Bronchial epithelial cell (primary cell): ENCODE measurements around the gene AGAP2. TPM values are rescaled to one million over a fixed set of nuclear protein-coding genes. Genes with fewer than 3 reads are reported as not detected.
A peak's percentile ranks its signal among the peaks of the same experiment; 100 is the strongest.

Experiments
- DNase-seq: peaks from one replicate; pipeline ENCODE4 v3.0.0-alpha.2; 2010; ENCODE audit warnings: low read depth
- FAIRE-seq: peaks from 2 replicates; lab custom pipeline; 2011; peaks lifted over from hg19 to GRCh38; lab: Jason Lieb, UNC
- H3K27me3 ChIP-seq: 2 replicates; pipeline ENCODE4 v1.5.1; 2011; ENCODE audit warnings: low read length; ENCODE audit not compliant: control insufficient read depth, insufficient read depth
- H3K36me3 ChIP-seq: 2 replicates; pipeline ENCODE4 v1.5.1; 2011; ENCODE audit warnings: low read length; ENCODE audit not compliant: control insufficient read depth, insufficient read depth
- H3K4me3 ChIP-seq: 2 replicates; pipeline ENCODE4 v1.5.1; 2011; ENCODE audit warnings: mild to moderate bottlenecking, low read depth, low read length, control low read depth
- total RNA-seq: library from RNA; depleted of rRNA; stranded (reverse); fragments of >200 nt; gene quantifications from 2 replicates; pipeline ENCODE4 v1.2.1, GENCODE V29; 2014
- TF ChIP-seq, protein P1 (sequence below): IDR thresholded peaks from 2 replicates; pipeline ENCODE4 v1.5.1; 2011; ENCODE audit warnings: mild to moderate bottlenecking, moderate library complexity, low read length, control low read depth, inconsistent platforms; ENCODE audit not compliant: insufficient read depth, severe bottlenecking

Gene AGAP2
- total RNA-seq, 1 donor from 2014 or later, result under 0.01 TPM

DNA sequence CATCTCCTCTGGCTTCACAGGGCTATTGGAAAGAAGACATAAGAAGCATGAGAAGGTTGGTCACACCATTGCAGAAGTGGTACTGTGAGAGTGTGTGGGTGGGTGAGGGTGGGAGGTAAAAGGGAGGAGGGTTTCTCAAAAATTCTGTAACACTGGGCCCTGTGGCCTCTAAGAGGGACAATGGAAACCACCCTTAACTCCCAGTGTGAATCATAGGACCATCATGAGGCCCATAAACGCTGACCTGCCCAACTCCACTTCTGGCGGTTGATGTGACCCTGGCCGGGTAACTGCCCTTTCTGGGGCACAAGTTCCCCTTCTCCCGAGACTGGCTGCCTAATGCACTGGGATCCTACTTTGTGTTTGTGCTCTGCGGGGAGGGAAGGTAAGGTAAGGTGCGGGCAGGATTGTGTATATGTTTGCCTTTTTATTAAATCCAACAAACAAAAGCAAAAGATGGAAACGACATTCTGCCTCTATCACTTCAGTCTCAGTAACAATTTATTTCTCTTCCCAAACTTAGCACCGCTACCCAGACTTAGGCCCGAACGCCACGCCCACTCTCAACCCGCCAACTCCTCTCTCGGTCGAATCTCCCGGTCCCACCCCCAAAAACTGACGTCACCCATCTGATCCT lies 32.8 kb upstream of the AGAP2 start:
- H3K4me3 ChIP-seq, result peak overlapping the region; percentile 73
- H3K27me3 ChIP-seq, result no peaks in the 10 kb centered on the region
- TF ChIP-seq, protein P1, sequence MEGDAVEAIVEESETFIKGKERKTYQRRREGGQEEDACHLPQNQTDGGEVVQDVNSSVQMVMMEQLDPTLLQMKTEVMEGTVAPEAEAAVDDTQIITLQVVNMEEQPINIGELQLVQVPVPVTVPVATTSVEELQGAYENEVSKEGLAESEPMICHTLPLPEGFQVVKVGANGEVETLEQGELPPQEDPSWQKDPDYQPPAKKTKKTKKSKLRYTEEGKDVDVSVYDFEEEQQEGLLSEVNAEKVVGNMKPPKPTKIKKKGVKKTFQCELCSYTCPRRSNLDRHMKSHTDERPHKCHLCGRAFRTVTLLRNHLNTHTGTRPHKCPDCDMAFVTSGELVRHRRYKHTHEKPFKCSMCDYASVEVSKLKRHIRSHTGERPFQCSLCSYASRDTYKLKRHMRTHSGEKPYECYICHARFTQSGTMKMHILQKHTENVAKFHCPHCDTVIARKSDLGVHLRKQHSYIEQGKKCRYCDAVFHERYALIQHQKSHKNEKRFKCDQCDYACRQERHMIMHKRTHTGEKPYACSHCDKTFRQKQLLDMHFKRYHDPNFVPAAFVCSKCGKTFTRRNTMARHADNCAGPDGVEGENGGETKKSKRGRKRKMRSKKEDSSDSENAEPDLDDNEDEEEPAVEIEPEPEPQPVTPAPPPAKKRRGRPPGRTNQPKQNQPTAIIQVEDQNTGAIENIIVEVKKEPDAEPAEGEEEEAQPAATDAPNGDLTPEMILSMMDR, result no peak
- no peak for FAIRE-seq
- DNase-seq, result peak; percentile 85
- peaks cover 3% of the 10 kb centered on the region for H3K36me3 ChIP-seq

DNA sequence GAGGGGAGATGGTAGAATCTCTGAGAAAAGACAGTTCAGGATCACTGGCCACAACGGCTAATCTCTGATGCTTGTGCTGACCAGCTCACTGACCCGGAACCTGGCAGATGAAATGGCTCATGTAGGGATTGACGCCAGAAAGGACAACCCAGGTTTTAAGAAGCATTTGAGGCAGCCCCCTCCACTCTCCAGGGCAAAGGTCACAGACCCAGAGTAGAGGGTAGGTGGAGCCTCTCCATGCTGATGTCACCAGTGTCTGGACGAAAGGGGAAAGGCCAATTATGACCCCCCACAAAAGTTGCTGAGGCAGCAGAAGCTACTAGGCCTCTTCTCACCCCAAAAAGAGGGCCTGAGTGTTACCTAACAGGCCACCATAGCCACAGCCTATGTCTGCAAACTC lies 32.2 kb upstream of the AGAP2 start:
- Histone ChIP-seq H3K36me3 (peaks cover 3% of the 10 kb centered on the region), H3K4me3 (no peak overlapping the region), H3K27me3 (no peaks in the 10 kb centered on the region)
- DNase-seq, result no peak
- TF ChIP-seq, protein P1, result no peak
- no peak for FAIRE-seq

- TF ChIP-seq, protein P1, result no peak
- Histone ChIP-seq H3K4me3 (no peak overlapping the region), H3K27me3 (no peaks in the 10 kb centered on the region), H3K36me3 (peaks cover 3% of the 10 kb centered on the region)
- DNase-seq, result no peak
- FAIRE-seq, result no peak
These were observed 31.1 kb upstream of the AGAP2 start for GRCh38 chr12:57769594-57769993.

DNA sequence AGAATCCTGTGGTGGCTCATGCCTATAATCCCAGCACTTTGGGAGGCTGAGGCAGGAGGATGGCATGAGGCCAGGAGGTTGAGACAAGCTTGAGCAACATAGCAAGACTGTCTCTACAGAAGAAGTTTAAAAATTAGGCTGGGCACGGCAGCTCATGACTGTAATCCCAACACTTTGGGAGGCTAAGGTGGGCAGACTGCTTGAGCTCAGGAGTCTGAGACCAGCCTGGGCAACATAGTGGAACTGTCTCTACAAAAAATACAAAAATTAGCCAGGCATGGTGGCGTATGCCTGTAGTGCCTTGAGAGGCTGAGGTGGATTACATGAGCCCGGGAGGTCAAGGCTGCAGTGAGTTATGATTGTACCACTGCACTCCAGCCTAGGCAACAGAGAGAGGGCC lies 29.3 kb upstream of the AGAP2 start:
- no peak overlapping the region for H3K4me3 ChIP-seq
- TF ChIP-seq, protein P1, result no peak
- peaks cover 3% of the 10 kb centered on the region for H3K36me3 ChIP-seq
- FAIRE-seq (no peak), DNase-seq (no peak)
- H3K27me3 ChIP-seq, result no peaks in the 10 kb centered on the region

DNA sequence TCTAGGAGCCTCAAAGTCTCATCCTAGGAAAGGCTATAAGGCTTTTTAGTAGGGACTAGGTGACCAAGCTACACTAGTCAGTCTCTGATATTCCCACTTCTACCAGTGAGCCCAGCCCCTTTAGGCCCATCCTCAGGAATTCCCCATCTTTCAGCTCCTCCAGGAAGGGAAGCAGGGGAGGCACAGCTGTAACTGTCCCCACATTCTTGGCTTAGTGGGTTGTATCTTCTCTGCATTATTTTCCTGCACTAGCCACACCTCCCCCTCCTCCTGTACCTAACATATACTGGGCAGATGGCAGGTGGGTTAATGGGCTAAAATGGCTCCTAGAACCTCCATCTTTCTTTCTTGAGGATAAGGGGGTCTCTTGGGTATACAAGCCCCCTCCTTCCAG lies 28.8 kb upstream of the AGAP2 start:
- Histone ChIP-seq H3K27me3 (no peaks in the 10 kb centered on the region), H3K36me3 (peaks cover 3% of the 10 kb centered on the region), H3K4me3 (no peak overlapping the region)
- DNase-seq (no peak), FAIRE-seq (no peak)
- TF ChIP-seq, protein P1, result no peak
